GM03348 (cell line): ENCODE measurements around the gene CA12.
A peak's percentile ranks its signal among the peaks of the same experiment; 100 is the strongest.
"Not testable (repeated sequence)": the region's sequence is repeated elsewhere in the genome, so short reads cannot be mapped to it uniquely, and the experiment has no call there.

Experiments used
- DNase-seq: peaks from one replicate; pipeline ENCODE4 v3.0.0; 2012; ENCODE audit warnings: low spot score

The CA12 gene

DNA sequence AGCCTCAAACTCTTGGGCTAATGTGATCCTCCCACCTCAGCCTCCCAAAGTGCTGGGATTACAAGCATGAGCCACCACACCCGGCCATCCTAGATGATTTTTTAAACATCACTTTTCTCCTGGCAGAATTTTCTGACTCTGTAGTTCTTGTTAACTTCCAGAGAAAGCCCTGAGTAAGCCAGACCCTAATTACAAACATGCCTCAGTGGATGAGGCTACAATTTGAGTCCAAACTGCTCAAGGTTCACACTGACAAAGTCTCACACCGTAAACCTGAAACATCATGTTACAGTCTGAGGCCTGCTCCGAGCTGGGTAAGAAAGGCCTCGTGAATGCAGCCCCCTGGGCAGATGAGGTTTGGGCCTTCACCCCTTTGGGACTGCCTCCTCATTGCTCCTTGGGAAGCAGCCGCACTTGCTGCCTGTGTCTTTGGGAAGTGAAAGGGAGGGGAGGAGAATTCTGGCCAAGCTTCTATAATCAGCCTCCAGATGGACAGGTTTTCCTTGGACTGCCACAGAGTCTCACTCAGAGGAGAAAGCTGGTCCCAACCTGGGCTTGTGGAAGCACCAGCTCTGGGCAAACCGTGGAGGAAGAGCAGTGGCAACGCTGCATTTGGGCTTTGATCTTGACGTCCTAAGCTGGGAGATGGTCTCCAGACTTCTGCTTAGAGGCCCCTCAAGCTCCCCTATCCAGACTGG lies 46.0 kb downstream of the CA12 start:
- no peak for DNase-seq

DNA sequence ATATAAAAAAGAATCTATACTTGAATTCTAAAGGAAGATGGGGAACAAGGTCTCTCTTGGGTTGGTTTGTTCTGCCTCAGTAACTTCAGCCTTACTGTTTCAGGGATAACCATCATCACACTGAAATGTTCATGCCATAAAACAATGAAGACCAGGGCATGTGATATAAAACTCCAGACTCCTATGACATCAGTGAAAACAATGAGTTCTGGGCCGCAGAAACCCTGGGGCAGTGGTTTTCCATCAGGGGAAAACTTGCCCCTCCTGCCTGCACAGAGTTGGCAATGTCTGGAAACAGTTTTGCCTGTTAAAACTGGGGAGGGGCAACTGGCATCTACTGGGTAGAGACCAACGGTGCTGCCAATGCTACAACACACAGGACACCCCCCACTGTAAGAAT lies 46.8 kb downstream of the CA12 start:
- no peak for DNase-seq

GRCh38 chr15:63332367-63333124 lies 49.1 kb downstream of the CA12 start:
- DNase-seq: peak; percentile 73

DNA sequence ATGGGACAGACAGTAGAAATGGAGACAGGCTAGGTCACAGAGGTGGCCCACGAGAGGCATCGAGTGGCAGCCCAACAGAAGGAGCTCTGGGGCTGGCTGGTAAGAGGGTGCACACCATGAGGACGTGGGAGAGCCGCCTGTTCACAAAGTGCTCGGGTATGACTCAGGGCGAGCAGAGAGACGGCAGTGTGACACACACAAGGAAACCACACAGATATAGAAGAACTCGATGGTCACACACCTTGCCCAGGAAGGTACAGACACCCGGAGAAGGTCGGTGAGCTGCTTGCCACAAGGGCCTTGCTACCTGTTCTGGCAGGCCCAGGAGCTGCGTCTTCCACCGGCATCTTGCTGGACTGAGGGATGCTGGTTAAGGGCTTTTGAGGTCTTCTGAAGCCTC lies 50.2 kb downstream of the CA12 start:
- DNase-seq: no peak

- DNase-seq: no peak
Observed at GRCh38 chr15:63330926-63331325, 50.7 kb downstream of the CA12 start.

- DNase-seq: no peak
Observed at GRCh38 chr15:63329567-63330350, 51.9 kb downstream of the CA12 start.

GRCh38 chr15:63327648-63328421 lies 53.8 kb downstream of the CA12 start:
- DNase-seq: no peak

- DNase-seq: no peak
Observed at GRCh38 chr15:63324770-63325169, 56.9 kb downstream of the CA12 start.

DNA sequence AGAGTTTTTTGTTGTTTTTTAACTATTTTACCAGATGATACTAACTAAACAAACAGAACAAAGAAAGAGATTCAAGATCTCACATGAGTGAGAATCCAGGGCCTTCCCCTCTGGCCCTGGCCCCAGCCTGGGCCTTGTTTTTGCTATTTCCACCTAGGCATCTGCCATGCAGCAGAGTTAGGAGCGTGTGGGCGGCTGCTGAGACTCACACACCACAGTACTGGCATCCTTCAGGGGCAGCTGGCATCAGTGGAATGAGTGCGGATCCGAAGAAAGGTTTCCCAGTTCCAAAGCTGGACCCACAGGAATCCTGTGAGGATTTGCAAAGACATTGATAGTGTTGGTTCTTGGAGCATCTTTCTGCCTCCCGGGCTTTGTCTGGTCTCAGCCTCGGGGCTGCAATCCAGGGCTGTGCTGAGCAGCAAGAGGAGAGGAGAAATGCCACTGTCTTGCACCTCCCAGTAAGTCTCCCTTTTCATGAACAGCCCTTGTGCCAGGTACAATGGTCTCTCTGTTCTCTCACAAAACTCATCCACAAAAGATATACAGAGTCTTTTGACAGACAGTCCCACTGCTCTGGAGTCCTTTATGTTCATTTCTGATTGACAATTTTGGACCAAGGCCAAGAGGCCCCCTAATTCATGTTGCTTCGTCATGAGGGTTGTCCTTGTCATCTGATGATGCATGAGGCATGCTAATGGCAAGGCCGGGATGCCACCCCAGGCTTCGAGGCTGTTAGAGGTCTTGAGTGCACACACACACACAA lies 57.7 kb downstream of the CA12 start:
- peak; percentile 38 for DNase-seq

GRCh38 chr15:63322541-63322940 lies 59.1 kb downstream of the CA12 start:
- DNase-seq: peak; percentile 40

DNA sequence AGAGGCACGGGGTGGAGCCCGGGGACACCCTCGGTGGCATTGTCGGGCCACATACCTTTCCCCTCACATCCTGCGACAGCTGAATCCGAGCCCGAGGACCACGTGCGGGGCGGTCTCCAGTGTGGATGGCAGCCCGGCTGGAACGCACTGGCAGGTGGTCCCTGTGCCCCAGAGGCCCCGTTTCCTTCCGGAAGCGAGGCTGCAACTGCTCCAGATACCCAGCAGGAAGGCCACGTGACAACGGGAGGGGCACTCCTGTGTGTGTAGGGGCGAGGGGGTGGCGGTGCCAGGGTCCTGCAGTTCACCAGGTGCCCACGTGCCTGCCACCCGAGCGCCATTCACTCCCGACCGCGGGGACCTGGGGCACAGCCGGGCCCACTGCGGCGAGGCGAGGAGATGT lies 60.2 kb downstream of the CA12 start:
- DNase-seq: no peak

DNA sequence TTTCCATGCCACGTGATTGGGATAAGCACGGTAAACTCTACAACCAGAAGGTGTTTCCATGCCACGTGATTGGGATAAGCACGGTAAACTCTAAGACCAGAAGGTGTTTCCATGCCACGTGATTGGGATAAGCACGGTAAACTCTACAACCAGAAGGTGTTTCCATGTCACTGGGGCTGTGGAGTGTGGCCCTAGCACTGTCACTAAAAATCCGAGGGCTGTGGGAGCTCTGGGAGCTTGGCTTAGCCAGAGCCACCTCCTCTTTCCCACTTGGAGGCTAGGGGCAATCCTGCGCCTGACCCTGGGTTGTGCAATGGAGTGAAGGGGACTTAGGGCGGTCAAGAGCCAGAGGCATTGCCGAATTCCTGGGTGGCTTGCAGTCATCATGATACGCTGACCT lies 60.7 kb downstream of the CA12 start:
- not testable (repeated sequence) for DNase-seq

- DNase-seq: not testable (repeated sequence)
Observed at GRCh38 chr15:63320446-63320845, 61.2 kb downstream of the CA12 start.

- DNase-seq: no peak
Observed at GRCh38 chr15:63319065-63319464, 62.6 kb downstream of the CA12 start.

DNA sequence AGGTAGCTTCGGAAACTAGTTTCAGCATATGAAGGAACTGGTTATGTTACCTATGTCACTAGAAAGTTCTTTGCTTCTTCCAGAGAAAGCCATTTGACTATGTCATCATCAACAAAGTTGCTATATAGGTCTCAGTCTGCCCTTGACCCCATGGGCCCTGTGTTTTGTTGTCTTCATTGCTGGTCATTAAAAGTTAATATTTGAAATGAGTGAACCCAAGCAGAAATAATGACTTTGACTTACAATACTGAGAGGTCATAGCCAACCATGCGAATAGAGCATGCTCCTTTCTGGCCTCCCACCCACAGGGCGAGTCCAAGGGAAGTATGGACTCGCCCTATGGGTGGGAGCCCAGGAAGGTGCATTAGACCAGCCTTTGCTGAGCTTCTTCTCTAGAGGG lies 63.3 kb downstream of the CA12 start:
- no peak for DNase-seq

DNA sequence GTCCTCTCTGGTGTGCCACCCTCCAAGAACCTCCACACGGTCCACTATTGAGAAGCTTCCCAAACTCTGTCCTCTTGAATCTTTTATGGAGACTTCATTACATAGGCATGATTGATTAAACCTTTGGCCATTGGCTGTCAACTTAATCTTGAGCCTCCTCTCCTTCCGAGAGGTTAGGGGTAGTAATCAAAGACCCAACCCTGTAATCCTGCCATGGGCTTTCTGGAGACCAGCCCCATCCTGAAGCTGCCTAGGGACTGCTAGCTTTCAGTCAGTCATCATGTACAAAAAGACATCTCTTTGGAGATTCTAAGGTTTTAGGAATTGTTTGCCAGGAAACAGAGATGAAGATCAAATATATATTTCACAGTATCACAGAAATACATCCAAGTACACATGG lies 67.2 kb downstream of the CA12 start:
- DNase-seq: no peak

DNA sequence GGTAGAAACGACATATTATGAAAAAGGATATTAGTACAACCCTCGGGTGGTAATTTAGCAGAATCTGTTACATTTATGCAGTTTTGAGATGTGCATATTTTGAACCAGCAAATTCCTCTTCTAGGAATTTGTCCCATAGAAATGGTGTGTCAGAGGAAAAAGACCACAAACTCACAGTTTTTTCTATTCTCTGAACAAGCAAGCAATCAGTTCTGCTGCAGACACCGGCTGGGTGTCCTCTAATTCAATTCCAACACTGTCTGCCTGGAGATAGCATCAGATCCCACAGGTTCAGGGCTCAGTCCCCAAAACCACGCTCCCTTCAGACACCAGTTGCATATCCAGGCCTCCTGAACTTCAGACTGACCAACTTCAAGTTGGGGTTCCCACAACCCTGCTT lies 67.8 kb downstream of the CA12 start:
- DNase-seq: no peak

DNA sequence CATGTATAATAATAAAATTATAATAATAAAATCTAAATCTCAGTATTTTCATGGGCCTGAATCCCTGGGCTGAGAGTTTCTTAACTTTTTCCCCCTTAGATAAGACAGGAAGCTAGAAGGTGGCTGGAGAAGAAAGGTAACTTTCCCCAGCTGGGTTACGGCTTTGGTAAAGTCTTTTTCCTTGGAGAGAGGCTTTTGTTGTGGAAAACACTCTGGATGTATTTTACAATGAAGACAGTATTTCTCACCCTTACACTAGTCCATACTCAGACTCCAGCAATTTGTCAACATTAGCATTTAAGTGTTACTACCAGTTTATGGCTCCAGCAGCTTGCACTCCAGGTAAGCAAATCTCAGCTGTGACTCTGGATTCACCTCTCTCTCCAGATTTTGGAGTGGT lies 69.4 kb downstream of the CA12 start:
- no peak for DNase-seq

DNA sequence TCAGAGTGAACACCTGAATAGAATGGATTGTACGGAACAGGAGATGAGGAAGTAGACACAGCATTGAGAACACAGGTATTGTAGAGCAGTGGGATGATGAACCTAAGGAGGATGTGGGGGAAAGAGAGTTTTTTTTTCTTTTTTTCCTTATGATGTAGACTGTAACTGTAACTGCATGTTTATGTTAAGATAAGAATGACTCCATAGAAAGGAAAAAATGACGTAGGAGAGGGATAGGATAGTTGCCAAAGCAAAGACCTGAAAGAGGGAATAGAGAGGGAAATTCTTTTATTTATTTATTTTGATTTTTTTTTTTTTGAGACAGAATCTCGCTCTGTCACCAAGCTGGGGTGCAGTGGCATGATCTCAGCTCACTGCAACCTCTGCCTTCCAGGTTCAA lies 71.0 kb downstream of the CA12 start:
- no peak for DNase-seq

DNA sequence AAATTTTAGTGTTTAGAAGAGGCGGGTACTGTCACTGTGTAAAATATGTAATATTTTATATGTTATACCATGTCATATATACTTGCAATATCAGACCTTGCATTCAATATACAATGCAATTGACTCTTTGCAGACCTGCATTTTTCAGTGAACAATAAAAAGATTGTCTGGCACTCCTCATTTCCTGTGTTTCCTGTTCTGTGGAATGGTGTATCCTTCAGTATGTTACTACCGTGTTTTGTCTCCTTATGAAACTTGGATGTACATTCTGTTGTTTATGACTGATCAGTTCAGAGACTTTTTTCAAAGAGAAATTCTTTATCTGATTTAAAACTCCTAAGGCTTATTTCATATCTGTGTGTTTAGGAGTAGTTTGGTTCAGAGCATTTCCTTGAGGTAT lies 72.7 kb downstream of the CA12 start:
- no peak for DNase-seq

- DNase-seq: no peak
Observed at GRCh38 chr15:63308491-63308890, 73.2 kb downstream of the CA12 start.
